NOMO-1 (cell line): ENCODE results near the gene FAM204A.

Source experiments
- DNase-seq, 2 experiments: peaks; one replicate each; lab custom pipeline; 2025; ENCODE audit not compliant: unreplicated experiment in 2 of 2; lab: John Stamatoyannopoulos, UW

The FAM204A gene

DNA sequence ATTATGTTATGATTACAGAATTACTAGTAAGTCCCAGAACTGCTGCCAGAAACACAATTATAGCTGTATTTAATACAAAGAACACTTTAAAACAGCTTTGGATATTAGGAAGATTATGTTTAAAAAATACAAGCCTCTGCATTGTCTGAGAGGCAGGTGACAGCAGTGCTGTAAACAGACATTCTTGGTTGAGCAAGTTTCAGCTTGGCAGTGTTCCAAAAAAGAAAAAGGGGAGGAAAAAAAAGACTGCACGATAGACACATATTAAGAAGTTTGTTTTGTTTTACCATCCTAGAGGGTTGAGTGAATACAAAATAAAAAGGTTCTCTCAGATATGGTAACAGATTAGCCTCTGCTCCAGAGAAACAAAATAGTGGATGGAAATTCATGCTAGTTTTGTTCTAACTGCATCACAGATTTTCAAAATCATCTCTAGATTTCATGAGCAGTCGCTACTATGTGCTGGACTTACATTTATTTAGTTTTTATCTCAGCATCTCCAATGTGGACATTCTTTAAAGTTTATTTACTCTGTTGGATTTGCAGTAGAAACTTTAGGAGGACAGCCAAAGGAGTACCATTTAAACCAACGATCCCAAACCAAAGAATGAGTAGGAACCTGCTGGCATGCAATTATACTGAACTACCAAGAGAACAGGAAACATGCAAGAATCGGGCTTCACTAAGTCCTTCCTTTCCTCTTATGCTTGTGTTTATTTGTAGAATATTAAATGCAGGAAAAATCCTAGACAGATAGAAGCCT lies 9.0 kb downstream of the FAM204A start:
- DNase-seq = no peak

DNA sequence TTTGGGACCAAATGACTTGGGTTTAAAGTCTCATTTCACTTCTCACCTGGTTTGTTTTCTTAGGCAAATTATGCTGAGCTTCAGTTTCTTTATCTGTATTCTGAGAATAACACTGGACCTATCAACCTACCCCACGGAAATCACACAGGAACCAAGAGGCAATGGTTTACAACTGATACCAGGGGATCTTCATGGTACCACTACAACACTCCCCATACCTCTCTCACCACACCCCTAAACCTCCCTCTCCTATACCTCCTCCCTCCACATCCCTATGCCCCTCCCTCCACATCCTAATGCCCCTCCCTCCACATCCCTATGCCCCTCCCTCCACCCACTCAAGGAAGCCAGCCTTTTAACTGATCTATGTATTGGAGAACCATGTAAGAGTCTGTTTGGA lies 9.9 kb downstream of the FAM204A start:
- DNase-seq = no peak

DNA sequence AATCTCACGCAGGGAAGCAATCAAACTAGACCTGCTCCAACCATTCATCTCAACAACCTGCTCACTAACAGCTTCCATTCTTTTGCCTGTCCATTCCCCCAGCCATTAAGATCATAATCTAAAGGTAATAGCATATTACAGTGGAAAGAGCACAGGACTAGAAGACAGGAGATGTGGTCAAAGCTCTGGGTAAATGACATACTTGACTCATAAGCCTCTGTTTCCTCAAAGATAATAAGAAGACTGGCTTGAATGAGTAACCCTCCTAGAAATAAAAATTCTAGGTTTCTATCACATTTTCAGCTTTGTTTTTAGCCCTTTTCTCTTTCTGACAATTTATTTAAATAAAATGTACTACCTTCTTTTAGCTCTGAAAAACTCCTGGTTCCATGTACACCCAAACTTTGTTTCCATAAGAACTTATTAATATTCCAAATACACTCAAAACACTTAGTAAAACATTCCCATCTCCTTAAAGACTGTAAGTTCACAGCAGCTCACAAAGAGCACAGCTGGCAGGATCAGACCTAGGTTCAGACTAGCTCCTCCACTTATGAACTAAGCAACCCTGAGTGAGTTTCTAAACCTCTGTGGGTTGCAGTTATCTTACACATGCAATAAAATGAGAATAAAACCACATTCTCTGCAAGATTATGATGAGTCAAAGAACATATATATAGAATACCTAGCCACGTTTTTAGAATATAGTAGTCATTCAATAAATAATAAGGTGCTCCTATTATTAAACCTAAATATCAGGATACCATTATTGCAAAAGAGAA lies 11.6 kb downstream of the FAM204A start:
- no peak for DNase-seq

DNA sequence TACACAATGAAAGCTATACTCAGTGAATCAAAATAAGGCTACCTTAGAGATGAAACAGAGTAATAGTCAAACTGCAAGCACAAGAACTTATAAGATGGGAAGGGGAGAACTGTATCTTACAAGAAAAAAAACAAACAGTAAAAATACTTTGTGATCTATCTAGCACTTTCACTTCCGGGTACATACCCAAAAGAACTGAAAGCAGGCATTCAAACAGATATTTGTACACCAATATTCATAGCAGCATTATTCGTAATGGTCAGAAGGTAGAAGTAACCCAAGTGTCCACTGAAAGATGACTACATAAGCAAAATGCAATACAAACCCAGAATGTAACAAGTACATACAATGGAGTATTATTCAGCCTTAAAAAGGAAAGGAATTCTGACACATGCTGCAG lies 18.0 kb downstream of the FAM204A start:
- no peak for DNase-seq

DNA sequence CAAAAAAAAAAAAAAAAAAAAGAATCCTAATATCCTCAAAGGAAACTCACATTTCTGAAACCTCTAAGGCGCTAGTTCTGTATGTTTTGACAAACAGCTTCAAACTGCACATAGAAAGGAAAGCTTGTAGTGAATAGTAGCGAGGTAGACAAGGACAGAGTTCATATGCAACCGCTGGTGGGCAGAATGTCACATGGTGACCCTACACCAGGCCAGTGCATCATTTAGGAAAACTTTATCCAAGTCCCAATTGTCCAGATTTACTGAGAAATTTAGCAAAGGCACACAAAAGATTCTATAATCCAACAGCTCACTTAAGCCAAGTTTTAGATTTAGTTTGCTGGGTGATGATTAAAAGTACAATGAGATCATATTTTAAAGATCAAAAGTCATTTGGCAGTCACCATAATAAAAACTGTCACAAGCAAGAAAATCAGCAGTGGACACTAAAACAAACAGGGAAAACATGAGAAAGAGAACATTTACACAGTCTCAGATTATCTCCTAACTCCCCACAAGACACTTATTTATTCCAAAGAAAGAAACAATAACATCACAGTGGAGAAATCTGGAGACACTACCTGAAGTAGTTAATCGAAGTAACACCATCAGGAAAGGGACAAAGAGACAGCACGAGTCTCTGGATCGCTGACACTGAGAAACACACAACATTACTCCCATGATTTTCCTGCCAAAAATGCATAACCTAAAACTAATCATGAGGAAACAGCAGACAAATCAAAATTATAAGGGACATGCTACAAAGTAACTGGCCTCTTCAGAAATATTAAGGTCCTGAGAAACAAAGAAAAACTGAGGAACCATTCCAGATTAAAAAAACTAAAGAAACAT lies 20.2 kb downstream of the FAM204A start:
- no peak for DNase-seq

DNA sequence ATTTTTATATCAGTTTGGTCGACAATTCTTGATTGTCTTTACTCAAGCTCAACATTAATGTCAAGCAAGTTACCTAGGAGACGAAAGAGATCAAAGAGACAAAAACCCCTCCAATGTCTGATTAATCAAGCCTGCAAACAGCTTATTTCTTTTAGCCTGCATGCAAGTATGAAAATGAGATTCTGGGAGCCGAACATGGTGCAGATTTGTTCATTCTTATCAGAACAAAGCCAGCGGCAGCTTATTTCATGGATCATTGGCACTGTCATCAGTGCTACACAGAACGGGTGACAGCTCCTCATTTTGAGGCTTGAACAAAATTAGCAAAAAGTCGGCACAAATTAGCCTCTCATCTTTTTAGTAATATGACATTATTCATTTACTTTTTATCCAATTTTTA lies 26.5 kb downstream of the FAM204A start:
- DNase-seq = no peak

DNA sequence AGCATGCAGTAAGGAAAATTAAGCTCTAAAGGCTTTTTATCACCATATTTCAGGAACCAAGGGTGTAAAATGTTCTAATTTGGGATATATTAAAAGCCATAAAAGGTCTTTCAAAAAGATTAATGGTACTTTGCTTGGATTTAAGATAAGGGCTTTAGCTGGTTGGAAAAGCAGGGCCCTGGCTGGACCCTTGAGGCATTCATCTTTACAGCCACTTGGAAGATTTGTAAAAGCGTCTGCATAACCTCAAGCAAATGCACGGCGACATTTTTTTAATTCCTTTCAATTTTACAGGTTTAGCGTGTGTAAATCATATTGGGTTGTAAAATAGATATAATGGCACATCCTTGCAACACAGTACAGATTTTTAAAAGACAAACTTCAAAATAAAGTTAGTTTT lies 27.2 kb downstream of the FAM204A start:
- DNase-seq = no peak

DNA sequence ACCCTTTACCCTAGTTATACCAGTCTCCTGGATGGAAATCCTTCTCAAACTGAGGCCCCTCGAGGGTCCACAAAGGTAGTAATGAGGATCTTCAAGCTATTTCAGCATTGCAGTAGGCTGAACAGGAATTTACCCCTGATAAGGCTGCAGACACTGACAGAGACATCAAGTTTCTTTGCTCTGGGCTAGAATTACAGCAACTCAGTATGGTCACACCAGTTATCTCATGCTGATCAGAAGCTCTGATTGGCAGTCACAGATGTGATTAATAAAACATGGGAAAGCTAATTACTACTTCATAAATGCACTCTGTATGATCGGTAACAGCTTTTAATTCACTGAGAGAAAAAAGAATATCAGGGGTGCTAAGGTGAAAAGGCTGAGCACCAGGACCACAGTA lies 30.6 kb downstream of the FAM204A start:
- no peak for DNase-seq

DNA sequence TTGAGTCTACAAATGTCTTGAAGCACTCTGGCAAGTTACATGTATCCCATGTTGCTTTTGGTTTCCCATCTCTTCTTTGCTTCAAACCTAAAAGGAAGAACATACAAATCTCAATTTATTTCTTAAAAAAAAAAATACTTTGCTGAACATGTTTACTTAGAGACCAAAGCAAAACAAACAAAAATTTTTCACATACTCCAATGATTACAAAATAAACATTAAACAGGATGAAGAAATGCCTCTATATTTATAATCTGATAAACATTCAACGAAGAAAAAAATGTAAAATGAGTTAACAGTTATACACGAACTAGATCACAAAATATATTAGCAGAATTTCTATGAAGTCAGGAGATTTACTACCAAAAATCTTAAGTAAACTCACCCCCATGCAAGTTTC lies 31.3 kb downstream of the FAM204A start:
- DNase-seq = no peak

DNA sequence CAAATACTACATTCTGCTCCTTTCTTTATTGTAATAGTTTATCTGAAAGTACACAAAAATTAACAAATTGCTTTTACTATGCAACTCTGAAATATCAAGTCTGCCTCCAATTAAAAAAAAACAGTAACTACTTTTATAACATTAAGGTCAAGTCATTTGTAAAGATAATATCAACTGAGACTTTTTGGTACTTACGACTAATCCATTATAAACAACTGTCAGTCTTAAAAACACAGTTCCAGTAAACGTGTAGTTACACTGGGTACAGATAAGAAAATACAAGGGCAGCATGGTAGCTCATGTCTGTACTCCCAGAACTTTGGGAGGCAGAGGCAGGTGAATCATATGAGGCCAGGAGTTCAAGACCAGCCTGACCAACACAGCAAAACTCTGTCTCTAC lies 32.2 kb downstream of the FAM204A start:
- DNase-seq = no peak

DNA sequence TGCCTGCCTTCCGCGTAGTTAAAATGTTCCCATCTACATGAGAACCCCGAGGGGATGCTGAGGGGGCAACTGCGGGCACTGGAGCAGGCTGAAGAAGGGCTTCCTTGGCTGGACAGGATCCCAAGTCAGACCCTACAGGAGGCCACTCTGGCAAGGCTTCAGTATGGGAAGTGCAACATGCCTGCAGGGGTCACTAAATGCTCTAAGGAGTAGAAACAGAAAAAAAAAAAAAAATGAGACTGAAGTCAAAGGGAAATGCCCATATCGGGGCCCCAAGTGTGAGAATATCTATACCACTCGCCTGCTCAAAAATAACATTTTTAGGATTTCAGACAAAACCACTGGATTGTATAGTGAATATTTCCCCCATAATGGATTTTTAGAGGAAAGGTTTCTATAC lies 33.5 kb downstream of the FAM204A start:
- no peak for DNase-seq

DNA sequence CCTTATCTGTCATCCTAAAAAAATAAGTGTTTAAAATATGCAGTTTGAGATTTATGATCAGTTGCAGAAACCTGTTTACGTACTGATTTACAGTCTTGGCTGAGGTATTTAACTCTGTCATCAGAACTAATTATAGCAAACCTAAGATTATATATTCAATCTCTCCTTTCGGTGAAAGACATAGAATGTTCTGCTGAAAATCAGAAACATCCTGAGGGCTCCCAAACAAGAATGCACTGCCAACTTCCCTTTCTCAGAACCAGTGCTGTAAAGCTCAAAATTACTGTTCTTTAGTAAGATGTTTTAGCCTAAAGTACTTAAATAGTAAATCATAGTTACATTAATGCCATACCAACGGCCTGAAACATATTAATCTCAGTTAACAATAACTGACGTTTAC lies 34.3 kb downstream of the FAM204A start:
- no peak for DNase-seq

DNA sequence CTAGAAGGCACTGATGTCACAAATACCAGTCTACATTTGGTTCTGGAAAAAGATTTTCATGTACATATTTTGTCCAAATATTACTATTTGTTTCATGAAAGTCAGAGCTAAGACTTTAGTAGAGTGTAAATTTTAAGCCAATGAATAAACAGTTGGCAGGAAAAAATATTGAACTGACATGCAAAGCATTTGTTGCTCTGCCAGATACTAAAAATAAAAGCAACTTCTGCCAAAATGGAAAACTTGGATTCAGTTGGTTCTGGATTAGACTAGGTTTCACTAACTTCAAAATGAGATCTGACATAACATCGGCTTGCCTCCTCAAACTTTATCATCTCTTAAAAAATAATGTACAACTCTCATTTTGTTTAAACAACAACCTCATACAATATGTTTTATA lies 34.9 kb downstream of the FAM204A start:
- no peak for DNase-seq

DNA sequence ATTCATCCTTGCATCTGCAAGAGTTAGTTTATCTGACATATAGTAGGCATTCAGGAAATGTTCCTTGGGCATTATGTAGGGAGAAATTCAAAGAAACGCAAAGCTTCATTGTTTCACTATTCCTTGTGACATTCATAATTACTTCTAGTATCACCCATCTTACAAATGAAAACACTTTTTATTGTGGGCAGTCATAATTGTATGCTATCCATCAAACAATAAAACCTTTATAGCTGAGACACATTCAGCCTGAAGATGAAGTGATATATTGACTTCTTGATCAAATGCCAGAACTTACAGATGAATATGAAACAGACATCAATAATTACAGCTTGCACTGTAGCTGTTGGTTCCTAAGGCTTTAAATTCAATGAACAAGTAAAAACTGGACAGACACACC lies 36.4 kb downstream of the FAM204A start:
- no peak for DNase-seq

DNA sequence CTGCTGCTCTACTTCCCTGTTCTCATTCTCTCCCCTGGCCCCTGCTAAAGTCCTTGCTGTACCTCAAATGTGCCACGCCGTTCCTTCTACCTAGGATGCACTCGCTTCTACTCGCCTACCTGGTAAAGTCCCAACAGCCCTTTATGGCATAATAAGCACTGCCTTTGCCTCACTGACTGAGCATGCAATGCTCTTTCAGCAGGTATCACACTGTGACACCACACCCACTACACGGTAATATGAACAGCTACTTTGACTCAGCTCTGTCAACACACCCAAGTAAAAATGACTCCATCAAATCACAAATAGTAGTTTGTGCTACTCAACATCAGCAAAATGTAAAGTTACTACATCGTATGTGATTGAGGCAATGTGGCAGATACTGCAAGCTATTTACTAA lies 37.6 kb downstream of the FAM204A start:
- DNase-seq = no peak

DNA sequence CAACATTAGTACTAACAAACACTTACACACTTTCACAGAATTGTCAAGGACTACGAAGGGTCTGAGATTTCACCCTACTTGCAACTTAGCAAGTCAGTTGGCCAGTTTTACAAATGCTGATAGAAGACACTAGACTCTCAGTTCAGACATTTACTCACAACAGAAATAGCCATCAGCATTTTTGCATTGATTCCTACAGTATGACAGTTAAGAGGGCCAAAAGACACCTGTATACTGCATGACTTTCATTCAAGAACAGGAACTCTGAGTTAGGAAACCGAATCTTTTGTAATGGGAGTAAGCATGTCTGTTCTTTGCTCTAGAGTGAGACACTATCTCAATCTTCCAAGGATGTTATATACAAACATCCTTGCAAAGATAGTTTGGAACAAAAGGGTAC lies 40.9 kb downstream of the FAM204A start:
- DNase-seq = no peak

DNA sequence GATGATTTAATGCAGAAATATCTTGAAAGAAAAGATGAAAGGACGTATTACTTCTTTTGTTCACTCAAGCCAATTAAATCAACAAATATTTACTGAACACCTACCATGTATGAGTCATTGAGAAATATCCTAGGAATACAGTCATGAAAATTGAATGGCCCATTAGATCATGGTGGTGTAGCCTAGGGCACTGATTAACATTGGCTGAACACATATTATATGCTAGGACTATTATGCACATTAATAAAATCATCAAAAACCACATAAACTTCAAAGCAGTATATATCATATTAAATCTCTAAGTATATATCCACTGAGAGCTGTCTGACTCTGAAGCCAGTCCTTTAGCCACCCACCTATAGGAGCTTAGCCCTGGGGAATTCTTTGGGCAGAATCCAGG lies 41.8 kb downstream of the FAM204A start:
- DNase-seq = no peak

DNA sequence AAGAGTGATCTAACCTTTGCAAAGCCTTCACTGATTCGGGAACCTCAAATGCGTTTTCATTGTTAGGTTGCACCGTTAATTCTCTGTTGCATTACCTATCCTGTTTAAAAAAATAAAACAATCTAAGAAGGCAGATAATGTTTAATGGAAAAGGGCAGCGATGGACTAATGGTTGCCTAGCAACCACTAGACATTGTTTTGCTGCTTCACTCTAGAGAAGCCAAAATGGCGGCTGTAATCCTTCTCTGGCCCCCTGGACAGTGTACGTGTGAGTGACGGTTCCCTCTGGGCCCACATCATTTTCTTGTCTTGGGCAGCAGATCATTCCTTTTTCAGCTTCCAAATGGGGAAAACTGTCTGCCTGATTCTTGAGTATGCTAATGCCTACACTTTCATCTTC lies 43.3 kb downstream of the FAM204A start:
- no peak for DNase-seq

DNA sequence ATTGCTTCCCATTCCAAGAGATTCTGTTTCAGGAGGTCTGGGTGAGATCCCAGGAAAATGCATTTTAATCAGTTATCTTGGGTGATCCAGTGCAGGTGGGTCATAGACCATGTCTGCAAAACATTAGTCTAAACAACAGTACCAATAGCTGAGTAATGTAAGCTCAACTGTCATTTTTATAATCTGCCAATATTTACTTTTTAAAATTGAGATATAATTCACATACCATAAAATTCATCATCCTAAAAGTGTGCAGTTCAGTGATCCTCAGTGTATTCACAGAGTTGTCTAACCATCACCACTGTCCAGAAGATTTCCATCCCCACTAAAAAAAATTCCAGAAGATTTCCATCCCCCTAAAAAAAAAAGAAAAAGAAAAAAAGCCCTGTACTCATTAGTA lies 51.0 kb downstream of the FAM204A start:
- DNase-seq = no peak

DNA sequence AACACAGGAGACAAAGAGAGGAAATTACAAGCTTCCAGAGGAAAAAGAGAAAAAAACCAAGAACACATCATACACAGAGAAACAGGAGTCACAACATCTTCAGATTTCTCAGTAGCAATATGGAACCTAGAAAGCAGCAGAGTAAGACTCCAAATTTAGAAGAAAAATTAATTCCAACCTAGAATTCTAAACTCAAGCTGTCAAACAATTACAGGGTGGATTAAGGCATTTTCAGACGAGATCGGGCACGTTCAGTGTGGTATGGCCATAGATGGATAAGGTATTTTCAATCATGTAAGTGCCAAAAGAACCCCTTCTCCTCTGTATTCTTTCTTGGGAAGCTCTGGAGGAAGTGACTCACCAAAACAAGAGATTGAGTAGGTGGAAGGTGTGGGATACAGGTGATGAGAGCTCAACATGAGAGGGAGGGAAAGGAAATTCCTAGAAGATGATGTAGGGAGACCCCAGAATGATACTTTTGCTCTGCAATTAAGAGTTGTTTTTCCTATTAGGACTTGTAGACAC lies 51.6 kb downstream of the FAM204A start:
- DNase-seq = no peak

DNA sequence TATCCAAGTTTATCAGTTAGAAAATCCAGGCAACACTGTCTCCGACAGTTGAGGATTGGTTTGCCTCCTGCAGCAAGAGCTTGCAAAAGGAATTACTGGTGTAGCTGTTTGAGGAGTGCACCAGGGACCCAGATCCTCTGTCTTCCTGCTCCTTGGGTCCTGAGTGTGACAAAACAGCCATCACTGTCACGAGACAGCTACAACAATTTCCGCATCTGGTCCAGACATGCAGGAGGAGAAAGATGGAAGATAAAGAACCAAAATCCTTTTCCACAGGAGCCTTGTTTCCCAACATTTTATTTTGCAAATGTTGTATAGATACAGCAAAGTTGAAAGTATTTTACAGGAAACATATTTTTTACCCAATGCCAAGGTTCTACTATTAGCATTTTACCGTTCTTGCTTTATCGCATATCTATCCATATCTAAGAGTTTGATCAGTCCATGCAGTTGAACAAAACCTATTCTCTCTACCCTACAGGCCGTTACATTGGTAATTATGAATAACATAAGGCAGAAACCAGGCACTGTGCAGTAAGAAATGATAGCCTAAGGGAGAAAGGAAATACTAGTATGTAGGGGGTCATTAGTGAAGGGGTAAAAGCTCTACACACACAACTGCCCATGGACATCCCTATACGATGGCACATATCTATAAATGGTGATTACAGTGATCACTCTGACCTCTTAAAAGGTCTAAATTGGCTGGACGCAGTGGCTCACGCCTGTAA lies 54.9 kb downstream of the FAM204A start:
- DNase-seq = no peak
